HUES64 (cell line): ENCODE data around the gene FGFBP3.

Source experiments
- H3K27ac ChIP-seq: 2 replicates; pipeline ENCODE4 v1.7.0; 2013; ENCODE audit warnings: low read depth, low read length, inconsistent platforms
- H3K27me3 ChIP-seq: 2 replicates; pipeline ENCODE4 v1.6.1; 2013; ENCODE audit warnings: mild to moderate bottlenecking, low read length; ENCODE audit not compliant: insufficient read depth
- H3K36me3 ChIP-seq: 2 replicates; pipeline ENCODE4 v1.6.1; 2013; ENCODE audit warnings: mild to moderate bottlenecking, low read length; ENCODE audit not compliant: insufficient read depth
- H3K4me1 ChIP-seq: 2 replicates; pipeline ENCODE4 v1.6.1; 2013; ENCODE audit warnings: mild to moderate bottlenecking, low read length, moderate library complexity; ENCODE audit not compliant: insufficient read depth
- H3K4me3 ChIP-seq: 2 replicates; pipeline ENCODE4 v1.5.1; 2013; ENCODE audit warnings: mild to moderate bottlenecking, low read length, moderate library complexity
- H3K9ac ChIP-seq: 2 replicates; pipeline ENCODE4 v1.6.1; 2013; ENCODE audit warnings: mild to moderate bottlenecking, low read depth, low read length
- H3K9me3 ChIP-seq: 2 replicates; pipeline ENCODE4 v1.6.1; 2013; ENCODE audit warnings: low read depth, low read length; ENCODE audit not compliant: insufficient read depth
- WGBS: fragments of 150-250, 120-280 bp; methylation state at CpG from one replicate; pipeline ENCODE4 v1.1.7; 2013; ENCODE audit warnings: missing lambda C conversion rate; 5-methylcytosine and 5-hydroxymethylcytosine counted together

FGFBP3 gene

GRCh38 chr10:91925022-91925320 is 15.7 kb upstream of the FGFBP3 start:
- Histone ChIP-seq H3K36me3 (peaks cover 9% of the 10 kb centered on the region), H3K4me3 (peak overlapping the region; percentile 95), H3K27me3 (peaks cover 3% of the 10 kb centered on the region; the same call in 1 of the 2 replicates), H3K9ac (no peak overlapping the region; the same call in 1 of the 2 replicates), H3K9me3 (no peaks in the 10 kb centered on the region), H3K27ac (no peak overlapping the region), H3K4me1 (peaks cover 11% of the 10 kb centered on the region)
- 71% methylated on average over 1 of the region's 2 CpGs for WGBS

DNA sequence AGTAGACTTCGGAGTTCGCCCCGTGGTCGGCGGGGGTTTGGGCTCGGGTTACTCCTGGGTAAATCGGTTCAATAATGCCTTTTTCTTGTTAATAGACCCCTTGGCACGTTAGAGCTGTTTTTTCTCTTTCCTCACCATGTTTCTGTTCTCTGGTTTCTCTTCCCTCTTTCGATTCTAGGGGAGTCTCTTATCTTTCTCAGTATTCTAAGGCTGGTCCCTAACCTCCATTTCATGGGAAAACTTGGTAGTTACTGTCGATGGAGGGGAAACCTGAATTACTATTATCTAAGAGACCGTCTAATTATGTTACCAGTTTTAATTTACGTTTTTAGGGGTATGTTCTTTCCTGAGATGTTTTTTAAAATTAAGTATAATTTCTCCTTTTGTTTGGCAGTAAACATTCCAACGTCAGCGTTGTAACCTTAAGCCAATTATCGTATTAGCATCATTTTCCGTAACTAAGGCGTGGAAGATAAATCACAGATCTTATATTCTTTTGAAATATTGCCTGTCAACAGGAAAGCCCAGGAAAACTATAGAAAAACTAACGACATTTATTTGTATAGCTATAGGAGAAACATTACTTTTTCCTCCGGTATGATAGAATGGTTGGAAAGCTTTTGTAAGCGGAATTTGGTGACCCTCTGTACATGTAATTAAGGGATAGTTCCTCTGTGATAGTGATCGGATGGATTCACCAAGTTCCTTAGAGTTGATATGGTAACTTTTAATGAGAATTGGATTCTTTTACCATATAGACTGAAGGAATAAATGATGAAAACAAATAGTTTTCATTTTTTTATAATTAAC is 15.1 kb upstream of the FGFBP3 start:
- peak overlapping the region; percentile 94 for H3K9ac ChIP-seq
- H3K4me3 ChIP-seq, result peak overlapping the region; percentile 95
- peaks cover 9% of the 10 kb centered on the region for H3K36me3 ChIP-seq
- WGBS, result 9% methylated on average over 17 of the region's 21 CpGs
- H3K27ac ChIP-seq, result peak overlapping the region; percentile 94; the same call in 1 of the 2 replicates
- peaks cover 11% of the 10 kb centered on the region for H3K4me1 ChIP-seq
- peaks cover 3% of the 10 kb centered on the region; the same call in 1 of the 2 replicates for H3K27me3 ChIP-seq
- no peaks in the 10 kb centered on the region for H3K9me3 ChIP-seq

DNA sequence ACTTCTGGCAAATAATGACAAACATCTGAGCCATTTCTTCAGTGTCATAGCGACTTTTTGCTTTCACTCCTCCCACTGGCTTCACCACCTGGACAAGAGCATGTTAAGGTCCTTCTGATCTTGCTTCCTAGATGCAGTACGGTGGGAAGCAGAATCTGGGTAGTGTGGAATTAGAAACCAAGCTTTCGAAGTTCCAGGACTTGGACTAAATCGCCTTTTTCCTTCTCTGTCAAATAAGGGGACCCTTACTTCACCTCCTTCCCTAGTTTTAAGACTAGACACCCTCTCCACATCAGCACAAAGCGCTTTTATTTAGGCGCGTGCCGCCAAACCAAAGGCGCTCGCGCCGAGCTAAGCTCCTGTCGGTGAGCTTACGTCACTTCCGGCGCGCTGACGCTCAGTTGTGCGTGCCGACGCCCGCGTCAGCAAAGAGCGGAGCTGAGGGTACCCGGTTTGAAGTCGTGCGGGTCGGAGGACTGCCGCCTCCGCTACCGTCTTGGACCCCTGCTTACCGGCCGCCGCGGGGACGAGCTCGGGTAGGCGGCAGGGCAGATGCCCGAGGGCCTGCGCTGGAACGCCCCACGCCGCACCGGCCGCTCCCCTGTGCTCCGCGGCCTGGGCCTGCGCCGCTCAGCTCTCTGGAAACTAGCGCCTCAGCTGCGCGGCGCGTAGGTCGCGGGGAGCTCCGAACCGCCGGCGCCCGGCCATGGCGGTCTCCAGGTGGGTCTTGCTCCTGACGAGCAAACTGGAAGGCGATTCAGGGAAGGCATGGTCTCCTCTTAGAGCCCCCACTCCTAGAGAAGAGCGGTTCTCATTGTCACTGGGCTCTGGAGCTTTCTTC is 14.3 kb upstream of the FGFBP3 start, which contains the start of gene BTAF1:
BTAF1 (plus strand) TSS at position 400 of the 841 bp plus-strand sequence; CDS start at position 707, 307 bp downstream.
- Histone ChIP-seq H3K36me3 (peaks cover 9% of the 10 kb centered on the region), H3K27me3 (peaks cover 3% of the 10 kb centered on the region; the same call in 1 of the 2 replicates), H3K4me3 (peak within 1 kb of the TSS; percentile 95), H3K9me3 (no peaks in the 10 kb centered on the region), H3K27ac (peak within 1 kb of the TSS; percentile 94), H3K4me1 (peaks cover 11% of the 10 kb centered on the region), H3K9ac (peak within 1 kb of the TSS; percentile 94)
- WGBS, result under 1% methylated on average over 65 of the region's 65 CpGs

- WGBS, result 100% methylated on average over 1 of the region's 1 CpG
- Histone ChIP-seq H3K27me3 (peaks cover 3% of the 10 kb centered on the region; the same call in 1 of the 2 replicates), H3K4me3 (no peak overlapping the region), H3K27ac (no peak overlapping the region), H3K36me3 (no peaks in the 10 kb centered on the region), H3K9me3 (no peaks in the 10 kb centered on the region), H3K9ac (no peak overlapping the region), H3K4me1 (peaks cover 5% of the 10 kb centered on the region; the same call in 1 of the 2 replicates)
These were observed 10.4 kb upstream of the FGFBP3 start for GRCh38 chr10:91919651-91920050.

GRCh38 chr10:91910467-91910866 is 1.2 kb upstream of the FGFBP3 start:
- WGBS, result 94% methylated on average over 4 of the region's 4 CpGs
- Histone ChIP-seq H3K27ac (no peak overlapping the region), H3K9ac (no peak overlapping the region), H3K36me3 (peaks cover 16% of the 10 kb centered on the region), H3K4me1 (peaks cover 13% of the 10 kb centered on the region), H3K27me3 (peaks cover 3% of the 10 kb centered on the region; the same call in 1 of the 2 replicates), H3K9me3 (no peaks in the 10 kb centered on the region), H3K4me3 (no peak overlapping the region)

DNA sequence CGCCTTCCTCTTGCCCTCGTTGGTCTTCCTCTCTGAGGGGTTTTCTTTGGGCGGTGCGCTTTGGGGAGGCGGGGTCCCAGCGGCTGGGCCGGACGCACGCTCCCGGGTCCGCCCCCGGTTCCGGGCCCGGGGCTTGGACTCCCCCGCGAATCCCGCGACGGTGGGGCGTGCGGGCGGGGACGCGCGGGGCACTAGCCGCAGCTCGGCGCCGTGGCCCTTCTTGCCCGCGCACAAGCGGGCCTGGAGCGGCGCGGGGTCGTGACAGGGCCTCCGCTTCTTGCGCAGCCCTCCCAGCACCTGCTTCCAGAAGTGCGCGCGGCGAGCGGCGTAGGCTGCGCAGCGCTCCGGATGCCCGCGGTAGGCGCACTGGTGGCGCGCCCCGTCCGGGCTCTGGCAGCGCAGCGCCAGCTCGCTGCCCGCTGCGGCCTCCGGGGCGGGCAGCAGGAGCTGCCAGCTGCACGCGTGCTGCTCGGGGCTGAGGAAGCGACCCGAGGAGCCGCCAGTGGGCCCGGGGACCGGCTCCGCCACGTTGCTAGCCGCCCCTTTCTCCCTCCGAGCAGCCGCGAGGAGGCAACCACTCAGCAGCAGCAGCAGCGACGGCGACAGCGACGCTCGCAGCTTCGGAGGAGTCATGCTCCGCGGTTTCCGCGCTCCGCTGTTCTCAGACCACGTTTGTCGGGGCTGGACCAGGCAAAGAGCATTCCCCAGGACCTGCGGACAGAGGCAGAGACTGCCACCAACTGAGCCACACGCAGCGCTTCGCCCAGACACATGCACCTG is 759 bp downstream of the FGFBP3 start:
- Histone ChIP-seq H3K27me3 (peaks cover under 1% of the 10 kb centered on the region; the same call in 1 of the 2 replicates), H3K27ac (peak overlapping the region; percentile 68), H3K4me1 (peaks cover 13% of the 10 kb centered on the region), H3K4me3 (peak overlapping the region; percentile 87), H3K9me3 (no peaks in the 10 kb centered on the region), H3K9ac (peak overlapping the region; percentile 79), H3K36me3 (peaks cover 22% of the 10 kb centered on the region)
- under 1% methylated on average over 92 of the region's 93 CpGs for WGBS

- 4% methylated on average over 18 of the region's 18 CpGs for WGBS
- Histone ChIP-seq H3K27ac (peak overlapping the region; percentile 68), H3K4me3 (peak overlapping the region; percentile 87), H3K9ac (peak overlapping the region; percentile 79), H3K9me3 (no peaks in the 10 kb centered on the region), H3K36me3 (peaks cover 22% of the 10 kb centered on the region), H3K27me3 (no peaks in the 10 kb centered on the region), H3K4me1 (peaks cover 13% of the 10 kb centered on the region)
These were observed 1.4 kb downstream of the FGFBP3 start for GRCh38 chr10:91907914-91908336.

GRCh38 chr10:91907033-91907594 is 2.2 kb downstream of the FGFBP3 start:
- H3K27me3 ChIP-seq, result no peaks in the 10 kb centered on the region
- 91% methylated on average over 5 of the region's 5 CpGs for WGBS
- no peaks in the 10 kb centered on the region for H3K9me3 ChIP-seq
- peak overlapping the region; percentile 87 for H3K4me3 ChIP-seq
- no peak overlapping the region for H3K27ac ChIP-seq
- H3K4me1 ChIP-seq, result peaks cover 20% of the 10 kb centered on the region
- H3K9ac ChIP-seq, result no peak overlapping the region
- peaks cover 22% of the 10 kb centered on the region for H3K36me3 ChIP-seq

DNA sequence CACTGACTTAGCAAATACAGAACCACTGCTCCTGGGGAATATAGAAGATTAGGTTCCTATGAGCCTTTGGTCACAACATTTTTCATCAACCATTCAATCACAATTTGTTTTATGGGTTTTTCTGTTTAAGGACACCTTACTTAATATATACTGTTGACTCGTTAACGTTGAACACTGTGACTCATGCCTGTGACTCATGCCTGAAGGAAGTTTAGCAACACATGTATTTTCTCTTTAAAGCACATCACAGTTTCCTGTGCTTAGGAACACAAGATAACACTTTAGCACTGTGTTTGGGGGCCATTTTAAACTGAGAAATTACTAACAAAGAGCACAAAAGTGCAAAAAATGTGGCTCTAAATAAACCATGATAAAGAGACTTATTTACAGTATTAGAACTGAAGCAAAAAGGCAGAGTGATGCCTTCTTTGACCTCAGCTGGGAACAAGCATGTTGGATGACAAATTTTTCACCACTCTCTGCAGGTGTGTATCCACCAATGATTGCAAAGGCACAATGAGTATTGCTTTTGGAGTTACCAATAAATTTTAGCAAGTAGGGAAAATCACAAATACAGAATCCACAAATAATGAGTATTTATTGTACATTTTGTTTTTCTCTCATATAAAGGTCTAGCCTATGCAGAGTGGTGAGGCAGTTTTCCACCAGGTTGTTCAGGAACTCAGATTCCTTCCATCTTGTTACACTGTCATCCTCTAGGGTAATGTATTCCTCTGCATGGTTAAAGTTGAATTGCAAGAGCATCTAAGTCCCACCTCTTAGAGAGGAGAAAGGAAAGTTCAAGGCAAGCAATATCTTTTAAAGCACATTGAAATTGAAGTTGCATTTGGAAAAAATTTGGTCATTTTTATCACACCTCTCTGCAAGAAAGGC is 7.3 kb downstream of the FGFBP3 start:
- Histone ChIP-seq H3K27me3 (no peaks in the 10 kb centered on the region), H3K9me3 (no peaks in the 10 kb centered on the region), H3K4me3 (no peak overlapping the region), H3K9ac (no peak overlapping the region), H3K36me3 (peaks cover 20% of the 10 kb centered on the region), H3K27ac (peak overlapping the region; percentile 2; the same call in 1 of the 2 replicates), H3K4me1 (peaks cover 25% of the 10 kb centered on the region)
- WGBS, result 67% methylated on average over 2 of the region's 2 CpGs

GRCh38 chr10:91897421-91897820 is 11.9 kb downstream of the FGFBP3 start:
- Histone ChIP-seq H3K36me3 (no peaks in the 10 kb centered on the region), H3K4me1 (peaks cover 17% of the 10 kb centered on the region), H3K4me3 (no peak overlapping the region), H3K9ac (no peak overlapping the region), H3K27me3 (no peaks in the 10 kb centered on the region), H3K9me3 (no peaks in the 10 kb centered on the region), H3K27ac (no peak overlapping the region)
- WGBS, result 80% methylated on average over 8 of the region's 8 CpGs
